GM23248 (cell line): ENCODE measurements around the gene ZDHHC3.

ENCODE experiments used
- EZH2 ChIP-seq: fragments of 200-600 bp; sonication (generic); IDR thresholded peaks from 2 replicates; pipeline ENCODE4 v1.6.1; 2018; ENCODE audit warnings: antibody characterized with exemption, mild to moderate bottlenecking; ENCODE audit not compliant: insufficient read depth, poor library complexity, severe bottlenecking
- EZH2phosphoT487 ChIP-seq: fragments of 200-600 bp; sonication (generic); IDR thresholded peaks from 2 replicates; pipeline ENCODE4 v1.6.1; 2018; ENCODE audit warnings: antibody characterized with exemption, moderate library complexity, mild to moderate bottlenecking, low read depth; ENCODE audit not compliant: insufficient read depth

DNA sequence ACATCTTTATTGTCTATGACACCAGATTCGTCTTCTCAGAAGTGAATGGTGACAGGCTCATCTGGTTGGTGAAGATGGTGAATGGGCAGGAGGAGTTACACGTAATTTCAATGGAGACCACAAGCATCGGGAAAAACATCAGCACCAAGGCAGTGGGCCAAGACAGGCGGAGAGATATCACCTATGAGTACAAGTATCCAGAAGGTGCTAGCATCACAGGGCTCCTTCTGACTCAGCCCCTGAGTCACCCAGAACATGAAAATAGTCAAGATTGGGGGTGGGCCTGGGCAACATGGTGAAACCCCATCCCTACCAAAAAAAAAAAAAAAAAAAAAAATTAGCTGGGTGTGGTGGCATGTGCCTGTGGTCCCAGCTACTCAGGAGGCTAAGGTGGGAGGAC is 69.0 kb downstream of the ZDHHC3 start:
- no peak for TF ChIP-seq EZH2
- TF ChIP-seq EZH2phosphoT487, result no peak
